ENCODE measurements around the gene ZNF800. TPM values are rescaled to one million over a fixed set of nuclear protein-coding genes. Genes with fewer than 3 reads are reported as not detected.

The ZNF800 gene
- total RNA-seq, 2 donors from 2014 or later: 20.0 to 23.7 TPM

- intact Hi-C loops (cut with DNase I): no loop called here
Measured at GRCh38 chr7:127379642-127380041, 12.9 kb downstream of the ZNF800 start.

DNA sequence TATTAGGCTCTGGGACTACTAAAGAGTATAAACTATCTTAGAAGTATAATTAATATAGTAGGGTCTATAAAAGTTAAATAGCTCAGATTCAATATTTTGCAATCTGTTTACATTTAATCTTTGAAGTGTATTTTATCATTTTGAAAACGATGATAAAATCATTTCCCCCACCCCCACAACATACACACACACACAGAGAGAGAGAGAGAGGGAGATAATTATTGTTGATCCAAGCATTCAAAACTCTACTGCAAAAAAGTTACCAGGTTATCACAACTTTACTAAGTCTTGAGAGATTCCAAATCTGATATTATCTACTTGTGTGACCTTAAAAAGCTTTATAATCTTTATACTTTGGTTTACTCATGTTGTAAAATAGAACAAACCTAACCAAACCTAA lies 14.0 kb downstream of the ZNF800 start:
- H3K9me3 ChIP-seq: no peaks in the 10 kb centered on the region
- 13 to 15% methylated on average over 1 of the region's 1 CpG for WGBS, 2 donors
- H3K4me1 ChIP-seq: peaks cover 33% of the 10 kb centered on the region
- intact Hi-C loops (cut with DNase I): no loop called here
- H3K27me3 ChIP-seq: no peaks in the 10 kb centered on the region
- ATAC-seq: no peak
- TF ChIP-seq, protein P1, sequence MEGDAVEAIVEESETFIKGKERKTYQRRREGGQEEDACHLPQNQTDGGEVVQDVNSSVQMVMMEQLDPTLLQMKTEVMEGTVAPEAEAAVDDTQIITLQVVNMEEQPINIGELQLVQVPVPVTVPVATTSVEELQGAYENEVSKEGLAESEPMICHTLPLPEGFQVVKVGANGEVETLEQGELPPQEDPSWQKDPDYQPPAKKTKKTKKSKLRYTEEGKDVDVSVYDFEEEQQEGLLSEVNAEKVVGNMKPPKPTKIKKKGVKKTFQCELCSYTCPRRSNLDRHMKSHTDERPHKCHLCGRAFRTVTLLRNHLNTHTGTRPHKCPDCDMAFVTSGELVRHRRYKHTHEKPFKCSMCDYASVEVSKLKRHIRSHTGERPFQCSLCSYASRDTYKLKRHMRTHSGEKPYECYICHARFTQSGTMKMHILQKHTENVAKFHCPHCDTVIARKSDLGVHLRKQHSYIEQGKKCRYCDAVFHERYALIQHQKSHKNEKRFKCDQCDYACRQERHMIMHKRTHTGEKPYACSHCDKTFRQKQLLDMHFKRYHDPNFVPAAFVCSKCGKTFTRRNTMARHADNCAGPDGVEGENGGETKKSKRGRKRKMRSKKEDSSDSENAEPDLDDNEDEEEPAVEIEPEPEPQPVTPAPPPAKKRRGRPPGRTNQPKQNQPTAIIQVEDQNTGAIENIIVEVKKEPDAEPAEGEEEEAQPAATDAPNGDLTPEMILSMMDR (IDR thresholded peaks at IDR 0.05): no peak
- TF ChIP-seq POLR2A (IDR thresholded peaks at IDR 0.05): no peak
- H3K36me3 ChIP-seq (replicated peaks in 1 of 2; ENCODE audit: insufficient read depth in 1 of 2, low read depth in 2 of 2): peaks cover 0 to 8% of the 10 kb centered on the region in 2 donors
- no peak overlapping the region for H3K4me3 ChIP-seq
- DNase-seq: no peak
- H3K27ac ChIP-seq: no peak overlapping the region

More at GRCh38 chr7:127379642-127380041, 12.9 kb downstream of the ZNF800 start:
- H3K27me3 ChIP-seq: no peaks in the 10 kb centered on the region
- H3K4me3 ChIP-seq: no peak overlapping the region
- WGBS, 2 donors: 84 to 93% methylated on average over 2 of the region's 2 CpGs
- peaks cover 0 to 4% of the 10 kb centered on the region in 2 donors for H3K36me3 ChIP-seq (replicated peaks in 1 of 2; ENCODE audit: insufficient read depth in 1 of 2, low read depth in 2 of 2)
- DNase-seq (no peak), ATAC-seq (no peak)
- TF ChIP-seq POLR2A (IDR thresholded peaks at IDR 0.05): no peak
- TF ChIP-seq, protein P1 (IDR thresholded peaks at IDR 0.05): no peak
- H3K27ac ChIP-seq: no peak overlapping the region
- H3K4me1 ChIP-seq: peaks cover 33% of the 10 kb centered on the region
- no peaks in the 10 kb centered on the region for H3K9me3 ChIP-seq

DNA sequence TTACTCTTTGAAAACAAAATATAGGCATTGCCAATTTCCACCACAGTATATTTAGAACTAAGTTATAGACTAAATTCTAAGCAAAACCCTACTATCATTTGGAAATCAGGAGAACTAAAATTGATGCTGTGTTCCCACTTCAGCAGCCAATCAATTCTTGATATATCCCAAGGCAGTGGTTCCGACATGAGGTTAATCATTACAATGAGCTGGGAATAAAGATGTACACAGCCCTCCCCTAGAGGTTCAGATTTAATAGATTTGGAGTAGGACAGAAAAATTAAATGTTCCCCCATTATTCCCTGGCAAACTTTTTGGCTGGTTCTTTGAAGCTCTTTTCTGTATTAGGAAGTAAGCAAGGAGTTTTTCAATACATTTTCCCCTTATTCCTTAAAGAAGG lies 15.1 kb downstream of the ZNF800 start:
- Histone ChIP-seq H3K9me3 (no peaks in the 10 kb centered on the region), H3K4me1 (peaks cover 33% of the 10 kb centered on the region), H3K27me3 (no peaks in the 10 kb centered on the region), H3K36me3 (replicated peaks in 1 of 2; ENCODE audit: insufficient read depth in 1 of 2, low read depth in 2 of 2) (peaks cover 0 to 15% of the 10 kb centered on the region in 2 donors), H3K27ac (no peak overlapping the region), H3K4me3 (no peak overlapping the region)
- ATAC-seq (no peak), DNase-seq (no peak)
- WGBS, 2 donors: 5 to 22% methylated on average over 1 of the region's 1 CpG
- intact Hi-C loops (cut with DNase I): no loop called here
- TF ChIP-seq, protein P1 (IDR thresholded peaks at IDR 0.05): no peak
- no peak for TF ChIP-seq POLR2A (IDR thresholded peaks at IDR 0.05)

- Histone ChIP-seq H3K9me3 (no peaks in the 10 kb centered on the region), H3K4me1 (peaks cover 30% of the 10 kb centered on the region), H3K4me3 (no peak overlapping the region), H3K36me3 (replicated peaks in 1 of 2; ENCODE audit: insufficient read depth in 1 of 2, low read depth in 2 of 2) (peaks cover 0 to 19% of the 10 kb centered on the region in 2 donors), H3K27me3 (no peaks in the 10 kb centered on the region), H3K27ac (no peak overlapping the region)
- DNase-seq: no peak
- ATAC-seq: no peak
- WGBS, 2 donors: 95 to 98% methylated on average over 1 of the region's 1 CpG
- TF ChIP-seq, protein P1 (IDR thresholded peaks at IDR 0.05): no peak
- intact Hi-C loops (cut with DNase I): no loop called here
Measured at GRCh38 chr7:127375631-127376030, 16.9 kb downstream of the ZNF800 start.

- Histone ChIP-seq H3K4me3 (no peak overlapping the region), H3K36me3 (replicated peaks in 1 of 2; ENCODE audit: insufficient read depth in 1 of 2, low read depth in 2 of 2) (peaks cover 0 to 5% of the 10 kb centered on the region in 2 donors), H3K27ac (no peak overlapping the region), H3K27me3 (no peaks in the 10 kb centered on the region), H3K4me1 (peaks cover 3% of the 10 kb centered on the region), H3K9me3 (no peaks in the 10 kb centered on the region)
- TF ChIP-seq POLR2A (IDR thresholded peaks at IDR 0.05): no peak
- TF ChIP-seq, protein P1 (IDR thresholded peaks at IDR 0.05): no peak
- no peak for DNase-seq
- 81 to 86% methylated on average over 2 of the region's 2 CpGs for WGBS, 2 donors
- intact Hi-C loops (cut with DNase I): no loop called here
- no peak for ATAC-seq
Measured at GRCh38 chr7:127367679-127368078, 24.8 kb downstream of the ZNF800 start.
